Fibroblast of mammary gland (primary cell): ENCODE measurements around the gene CASP4.

Experiments used
- DNase-seq: peaks from one replicate; pipeline ENCODE4 v3.0.0-alpha.2; 2010; ENCODE audit warnings: low read depth
- H3K4me3 ChIP-seq: 2 replicates; pipeline ENCODE4 v1.5.1; 2011; ENCODE audit warnings: low read depth, mild to moderate bottlenecking, low read length, moderate library complexity; ENCODE audit not compliant: control insufficient read depth
- CTCF ChIP-seq: conservative IDR thresholded peaks from 2 replicates; pipeline ENCODE4 v1.5.1; 2011; ENCODE audit warnings: low read depth, low read length, inconsistent platforms; ENCODE audit not compliant: control insufficient read depth, insufficient read depth

Gene CASP4

GRCh38 chr11:104968355-104968855, at the start of gene CASP4:
TSS of gene CASP4 (minus strand) at chr11:104968574. CDS start at chr11:104968525, 49 bp downstream.
- peak; percentile 85 for DNase-seq
- TF ChIP-seq CTCF = no peak
- peak within 1 kb of the TSS; percentile 66 for H3K4me3 ChIP-seq

- TF ChIP-seq CTCF = no peak
- H3K4me3 ChIP-seq = no peak overlapping the region
- no peak for DNase-seq
These were observed 39.1 kb upstream of the CASP4 start for GRCh38 chr11:105007463-105007862.

- H3K4me3 ChIP-seq = no peak overlapping the region
- no peak for TF ChIP-seq CTCF
- DNase-seq = no peak
These were observed 37.1 kb upstream of the CASP4 start for GRCh38 chr11:105005451-105005845.

GRCh38 chr11:105004021-105004420, 35.6 kb upstream of the CASP4 start:
- H3K4me3 ChIP-seq = no peak overlapping the region
- TF ChIP-seq CTCF = no peak
- DNase-seq = peak; percentile 80

- no peak overlapping the region for H3K4me3 ChIP-seq
- no peak for DNase-seq
- TF ChIP-seq CTCF = no peak
These were observed 34.8 kb upstream of the CASP4 start for GRCh38 chr11:105003151-105003550.

- no peak overlapping the region for H3K4me3 ChIP-seq
- peak; percentile 47 for TF ChIP-seq CTCF
- DNase-seq = peak; percentile 14
These were observed 32.4 kb upstream of the CASP4 start for GRCh38 chr11:105000797-105001196.

GRCh38 chr11:105000167-105000566, 31.8 kb upstream of the CASP4 start:
- TF ChIP-seq CTCF = peak; percentile 31
- peak; percentile 27 for DNase-seq
- no peak overlapping the region for H3K4me3 ChIP-seq
